HepG2 (cell line): ENCODE measurements around the gene C13orf46. TPM values are rescaled to one million over a fixed set of nuclear protein-coding genes. Genes with fewer than 3 reads are reported as not detected.

Experiments
- ATAC-seq: fragments of 200-7000 bp; cut with Tn5 transposase; 3 replicates; pipeline ENCODE4 v1.9.1; 2020; ENCODE audit warnings: mild to moderate bottlenecking, moderate library complexity
- BruUV-seq: library from RNA; stranded (reverse); fragments of 400-500 nt; replicated peaks from 2 replicates; lab custom pipeline; 2021; lab: Mats Ljungman, UMichigan
- CTCF ChIA-PET: fragments of 300-600 bp; formaldehyde crosslinking; extraction: SDS; loops from one replicate; lab custom pipeline; 2021; ENCODE audit warnings: low total read pairs, inconsistent platforms, low intra/inter-chr PET ratio; lab: Yijun Ruan, JAX
- POLR2A ChIA-PET: fragments of 350-600 bp; sonication (Branson Sonifier 250); formaldehyde crosslinking; loops from one replicate; lab custom pipeline; 2020; ENCODE audit warnings: antibody characterized with exemption, inconsistent platforms; lab: Yijun Ruan, JAX
- DNase-seq: peaks from one replicate; pipeline ENCODE4 v3.0.0-alpha.2; 2015; ENCODE audit warnings: low spot score
- FAIRE-seq: peaks from 3 replicates; lab custom pipeline; 2011; peaks lifted over from hg19 to GRCh38; lab: Jason Lieb, UNC
- H2AFZ ChIP-seq: one replicate; pipeline ENCODE4 v1.6.1; 2011; ENCODE audit warnings: low read length, inconsistent platforms
- H3K27ac ChIP-seq: fragments of 300-600 bp; 3 replicates; pipeline ENCODE4 v1.8.0; 2011; ENCODE audit warnings: mixed run types, mild to moderate bottlenecking, mixed read lengths, low read length, inconsistent platforms; ENCODE audit not compliant: insufficient read depth; ENCODE audit errors: extremely low read length
- H3K27me3 ChIP-seq, 2 experiments: fragments of 200-600 bp in 1 of 2; 2 replicates in 1 of 2; 3 replicates in 1 of 2; pipeline versions ENCODE4 v1.6.0 to v1.8.0; 2011; ENCODE audit warnings: low read length in 2 of 2, mild to moderate bottlenecking in 2 of 2, moderate library complexity in 2 of 2, inconsistent platforms in 1 of 2; ENCODE audit not compliant: insufficient read depth in 2 of 2, control insufficient read depth in 1 of 2
- H3K36me3 ChIP-seq, 2 experiments: fragments of 200-600 bp in 1 of 2; replicated peaks in 1 of 2; 2 replicates in 1 of 2; 3 replicates in 1 of 2; pipeline versions ENCODE4 v1.5.1 to v1.8.0; 2011; ENCODE audit warnings: low read length in 2 of 2, inconsistent platforms in 1 of 2; ENCODE audit not compliant: insufficient read depth in 2 of 2, control insufficient read depth in 1 of 2
- H3K4me1 ChIP-seq: 2 replicates; pipeline ENCODE4 v1.5.1; 2012; ENCODE audit warnings: low read length, inconsistent platforms; ENCODE audit not compliant: insufficient read depth
- H3K4me2 ChIP-seq: 2 replicates; pipeline ENCODE4 v1.6.0; 2011; ENCODE audit warnings: low read depth, low read length, inconsistent platforms
- H3K4me3 ChIP-seq, 3 experiments: fragments of 200-600 bp in 1 of 3; sonication (generic), shearing (Covaris generic) in 1 of 3; replicated peaks in 1 of 3; 2 replicates each; pipeline ENCODE4 v1.5.1; 2011 to 2016; ENCODE audit warnings: low read length in 3 of 3, inconsistent platforms in 2 of 3, low read depth in 2 of 3, mild to moderate bottlenecking in 2 of 3, control low read depth in 1 of 3, mixed read lengths in 1 of 3; ENCODE audit not compliant: insufficient read depth in 1 of 3
- H3K79me2 ChIP-seq: one replicate; pipeline ENCODE4 v1.6.1; 2011; ENCODE audit warnings: low read length, inconsistent platforms; ENCODE audit not compliant: insufficient read depth
- H3K9ac ChIP-seq: 2 replicates; pipeline ENCODE4 v1.6.0; 2011; ENCODE audit warnings: mild to moderate bottlenecking, low read depth, low read length, inconsistent platforms; ENCODE audit not compliant: insufficient read depth
- H3K9me3 ChIP-seq: 2 replicates; pipeline ENCODE4 v1.5.1; 2012; ENCODE audit warnings: mild to moderate bottlenecking, low read length
- H4K20me1 ChIP-seq: 2 replicates; pipeline ENCODE4 v1.6.0; 2011; ENCODE audit warnings: inconsistent platforms, mild to moderate bottlenecking, low read length, moderate library complexity; ENCODE audit not compliant: insufficient read depth
- CBX2 ChIP-seq, 2 experiments: fragments of 200-600 bp in 1 of 2; sonication (generic); formaldehyde crosslinking in 1 of 2; IDR thresholded peaks; 2 replicates each; pipeline versions ENCODE4 v1.7.0 to v1.8.1; 2018 to 2022; ENCODE audit warnings: low read depth in 2 of 2, low read length in 1 of 2, mild to moderate bottlenecking in 1 of 2, missing genetic modification reagents in 1 of 2
- HDAC2 ChIP-seq: sonication (generic); formaldehyde crosslinking; IDR thresholded peaks from 2 replicates; pipeline ENCODE4 v1.4.0; 2020; ENCODE audit warnings: missing genetic modification reagents
- ZNF598 ChIP-seq: sonication (generic); formaldehyde crosslinking; IDR thresholded peaks from 2 replicates; pipeline ENCODE4 v1.5.1; 2020; ENCODE audit warnings: mild to moderate bottlenecking, missing genetic modification reagents, borderline replicate concordance
- WGBS: methylation state at CpG from one replicate; pipeline ENCODE4 v1.1.6; 2017; ENCODE audit warnings: low lambda C conversion rate; 5-methylcytosine and 5-hydroxymethylcytosine counted together
- in situ Hi-C: cut with HindIII; loops from 2 replicates; pipeline ENCODE4 v1.10.0; 2017; ENCODE audit warnings: low pct_unique_long_range_greater_than_20kb; ENCODE audit not compliant: extremely low pct_ligation_motif_present
- intact Hi-C: fragments of 100-400 bp; cut with micrococcal nuclease; formaldehyde crosslinking; loops from one replicate; pipeline ENCODE4 v1.10.0; 2022; ENCODE audit not compliant: unreplicated experiment
- polyA plus RNA-seq, 8 experiments: library from polyadenylated mRNA; depleted of rRNA in 3 of 8; stranded (reverse) in 7 of 8; unstranded in 1 of 8; fragments of >200 nt; fragmentation: Illumina TruSeq in 4 of 8; extraction: Trizol in 4 of 8; gene quantifications; 2 replicates each; pipeline versions ENCODE4 v1.2.1 to v1.2.3, GENCODE V29; 2011 to 2016; ENCODE audit warnings: low read depth in 4 of 8, missing spikeins in 1 of 8, mixed read lengths in 1 of 8; ENCODE audit not compliant: insufficient read depth in 1 of 8
- total RNA-seq, 5 experiments: library from RNA; depleted of rRNA; stranded (reverse); fragments of >200 nt; fragmentation: Illumina TruSeq; extraction: Trizol; gene quantifications; 2 replicates each; pipeline ENCODE4 v1.2.3, GENCODE V29; 2016; ENCODE audit warnings: low read depth in 1 of 5
- TF ChIP-seq, protein P1 (sequence below): sonication (generic); formaldehyde crosslinking; IDR thresholded peaks from 2 replicates; pipeline ENCODE4 v1.9.0; 2022; ENCODE audit warnings: missing genetic modification reagents, mild to moderate bottlenecking, borderline replicate concordance
- TF ChIP-seq, protein P2 (sequence below): sonication (generic); formaldehyde crosslinking; IDR thresholded peaks from 2 replicates; pipeline ENCODE4 v1.8.0; 2022; ENCODE audit warnings: low read depth, missing genetic modification reagents

C13orf46 gene
- total and polyA plus RNA-seq, 2 of the 13 experiments (the other 11 are each of a cell fraction or from before 2014, with no cell fraction given) = 0.01 TPM; not detected in 1

DNA sequence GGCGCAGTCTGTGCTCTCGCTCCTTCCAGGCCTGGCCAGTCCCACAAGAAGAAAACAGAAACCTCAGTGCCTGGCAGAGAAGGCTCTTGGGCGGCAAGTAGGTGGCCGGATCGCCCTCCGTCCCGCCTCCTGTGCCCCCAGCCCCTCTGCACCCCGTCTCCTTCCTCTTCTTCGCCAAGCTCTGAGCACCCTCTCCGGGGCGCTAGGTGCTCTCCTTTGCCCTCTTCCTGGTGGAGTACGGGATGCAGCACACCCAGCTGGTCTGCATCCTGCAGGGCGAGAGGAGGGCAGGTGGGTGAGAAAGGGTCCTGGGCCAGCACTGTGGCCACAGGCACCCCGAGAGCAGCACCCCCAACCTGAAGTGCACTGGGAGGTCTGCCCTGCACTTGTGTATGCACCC, 17.3 kb downstream of the C13orf46 start:
- 58% methylated on average over 12 of the region's 14 CpGs for WGBS
- Histone ChIP-seq H4K20me1 (no peaks in the 10 kb centered on the region), H2AFZ (no peak overlapping the region), H3K9me3 (peaks cover 23% of the 10 kb centered on the region), H3K36me3 (no peaks in the 10 kb centered on the region), H3K79me2 (no peaks in the 10 kb centered on the region), H3K4me1 (no peaks in the 10 kb centered on the region), H3K9ac (no peak overlapping the region), H3K27me3 (peaks cover 1 to 12% of the 10 kb centered on the region in 2 experiments; a peak in 2 of 5 replicates), H3K4me2 (no peak overlapping the region), H3K27ac (no peak overlapping the region), H3K4me3 (no peak overlapping the region)
- ChIA-PET CTCF (no interaction called here), POLR2A (no interaction called here)
- TF ChIP-seq, protein P1, sequence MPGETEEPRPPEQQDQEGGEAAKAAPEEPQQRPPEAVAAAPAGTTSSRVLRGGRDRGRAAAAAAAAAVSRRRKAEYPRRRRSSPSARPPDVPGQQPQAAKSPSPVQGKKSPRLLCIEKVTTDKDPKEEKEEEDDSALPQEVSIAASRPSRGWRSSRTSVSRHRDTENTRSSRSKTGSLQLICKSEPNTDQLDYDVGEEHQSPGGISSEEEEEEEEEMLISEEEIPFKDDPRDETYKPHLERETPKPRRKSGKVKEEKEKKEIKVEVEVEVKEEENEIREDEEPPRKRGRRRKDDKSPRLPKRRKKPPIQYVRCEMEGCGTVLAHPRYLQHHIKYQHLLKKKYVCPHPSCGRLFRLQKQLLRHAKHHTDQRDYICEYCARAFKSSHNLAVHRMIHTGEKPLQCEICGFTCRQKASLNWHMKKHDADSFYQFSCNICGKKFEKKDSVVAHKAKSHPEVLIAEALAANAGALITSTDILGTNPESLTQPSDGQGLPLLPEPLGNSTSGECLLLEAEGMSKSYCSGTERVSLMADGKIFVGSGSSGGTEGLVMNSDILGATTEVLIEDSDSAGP = no peak
- TF ChIP-seq HDAC2 (CRISPR knock-in tag) (no peak), CBX2 (IDR thresholded peaks at IDR 0.05; ENCODE audit: low read depth, low read length) (no peak), CBX2 (CRISPR knock-in tag; IDR thresholded peaks at IDR 0.05; ENCODE audit: low read depth) (no peak), ZNF598 (CRISPR knock-in tag) (no peak)
- TF ChIP-seq, protein P2, sequence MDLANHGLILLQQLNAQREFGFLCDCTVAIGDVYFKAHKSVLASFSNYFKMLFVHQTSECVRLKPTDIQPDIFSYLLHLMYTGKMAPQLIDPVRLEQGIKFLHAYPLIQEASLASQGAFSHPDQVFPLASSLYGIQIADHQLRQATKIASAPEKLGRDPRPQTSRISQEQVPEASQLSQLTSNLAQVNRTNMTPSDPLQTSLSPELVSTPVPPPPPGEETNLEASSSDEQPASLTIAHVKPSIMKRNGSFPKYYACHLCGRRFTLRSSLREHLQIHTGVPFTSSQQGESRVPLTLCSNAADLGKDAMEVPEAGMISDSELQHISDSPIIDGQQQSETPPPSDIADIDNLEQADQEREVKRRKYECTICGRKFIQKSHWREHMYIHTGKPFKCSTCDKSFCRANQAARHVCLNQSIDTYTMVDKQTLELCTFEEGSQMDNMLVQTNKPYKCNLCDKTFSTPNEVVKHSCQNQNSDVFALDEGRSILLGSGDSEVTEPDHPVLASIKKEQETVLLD (CRISPR knock-in tag) = no peak
- DNase-seq = no peak
- in situ Hi-C loops (no loop called here), intact Hi-C loops (no loop called here)
- no peak for ATAC-seq
- no peak for FAIRE-seq
- no TSS peak for BruUV-seq
